ENCODE measurements around the gene MZT2A. TPM values are rescaled to one million over a fixed set of nuclear protein-coding genes. Genes with fewer than 3 reads are reported as not detected.
"Not testable (repeated sequence)": the region's sequence is repeated elsewhere in the genome, so short reads cannot be mapped to it uniquely, and the experiment has no call there.

Gene MZT2A
- total RNA-seq, 1 experiment from 2014 or later = 48.1 TPM

GRCh38 chr2:131478850-131479461 is 13.2 kb downstream of the MZT2A start:
- in situ Hi-C loops (cut with HindIII; ENCODE audit: low pct_unique_long_range_greater_than_20kb, low sequenced_read_pairs); DNase-seq (ENCODE audit: low read depth, low spot score): not testable (repeated sequence)

GRCh38 chr2:131478074-131478849 is 13.9 kb downstream of the MZT2A start:
- in situ Hi-C loops (cut with HindIII; ENCODE audit: low pct_unique_long_range_greater_than_20kb, low sequenced_read_pairs); DNase-seq (ENCODE audit: low read depth, low spot score): not testable (repeated sequence)

- DNase-seq (ENCODE audit: low read depth, low spot score); in situ Hi-C loops (cut with HindIII; ENCODE audit: low pct_unique_long_range_greater_than_20kb, low sequenced_read_pairs): not testable (repeated sequence)
Measured at GRCh38 chr2:131477227-131477626, 15.0 kb downstream of the MZT2A start.

GRCh38 chr2:131476363-131476762 is 15.8 kb downstream of the MZT2A start:
- in situ Hi-C loops (cut with HindIII; ENCODE audit: low pct_unique_long_range_greater_than_20kb, low sequenced_read_pairs); DNase-seq (ENCODE audit: low read depth, low spot score): not testable (repeated sequence)

GRCh38 chr2:131475831-131476230 is 16.4 kb downstream of the MZT2A start, which contains the start of gene TUBA3D:
Gene TUBA3D (plus strand): TSS chr2:131476119. CDS start chr2:131476200, 81 bp downstream.
- no peak for DNase-seq (ENCODE audit: low read depth, low spot score)
- in situ Hi-C loops (cut with HindIII; ENCODE audit: low pct_unique_long_range_greater_than_20kb, low sequenced_read_pairs) = no loop called here

- in situ Hi-C loops (cut with HindIII; ENCODE audit: low pct_unique_long_range_greater_than_20kb, low sequenced_read_pairs); DNase-seq (ENCODE audit: low read depth, low spot score): not testable (repeated sequence)
Measured at GRCh38 chr2:131473266-131473665, 18.9 kb downstream of the MZT2A start.

GRCh38 chr2:131471624-131472023 is 20.6 kb downstream of the MZT2A start:
- in situ Hi-C loops (cut with HindIII; ENCODE audit: low pct_unique_long_range_greater_than_20kb, low sequenced_read_pairs) = not testable (repeated sequence)

GRCh38 chr2:131470944-131471343 is 21.3 kb downstream of the MZT2A start:
- in situ Hi-C loops (cut with HindIII; ENCODE audit: low pct_unique_long_range_greater_than_20kb, low sequenced_read_pairs); DNase-seq (ENCODE audit: low read depth, low spot score): not testable (repeated sequence)

More at GRCh38 chr2:131471624-131472023, 20.6 kb downstream of the MZT2A start:
- DNase-seq (ENCODE audit: low read depth, low spot score) = not testable (repeated sequence)

- DNase-seq (ENCODE audit: low read depth, low spot score); in situ Hi-C loops (cut with HindIII; ENCODE audit: low pct_unique_long_range_greater_than_20kb, low sequenced_read_pairs): not testable (repeated sequence)
Measured at GRCh38 chr2:131467722-131468121, 24.5 kb downstream of the MZT2A start.

GRCh38 chr2:131454914-131455313 is 37.3 kb downstream of the MZT2A start:
- DNase-seq (ENCODE audit: low read depth, low spot score); in situ Hi-C loops (cut with HindIII; ENCODE audit: low pct_unique_long_range_greater_than_20kb, low sequenced_read_pairs): not testable (repeated sequence)

- DNase-seq (ENCODE audit: low read depth, low spot score); in situ Hi-C loops (cut with HindIII; ENCODE audit: low pct_unique_long_range_greater_than_20kb, low sequenced_read_pairs): not testable (repeated sequence)
Measured at GRCh38 chr2:131451265-131451949, 40.8 kb downstream of the MZT2A start.

- DNase-seq (ENCODE audit: low read depth, low spot score); in situ Hi-C loops (cut with HindIII; ENCODE audit: low pct_unique_long_range_greater_than_20kb, low sequenced_read_pairs): not testable (repeated sequence)
Measured at GRCh38 chr2:131447981-131448380, 44.2 kb downstream of the MZT2A start.

- DNase-seq (ENCODE audit: low read depth, low spot score) = no peak
- in situ Hi-C loops (cut with HindIII; ENCODE audit: low pct_unique_long_range_greater_than_20kb, low sequenced_read_pairs) = no loop called here
Measured at GRCh38 chr2:131445896-131446295, 46.3 kb downstream of the MZT2A start.

- in situ Hi-C loops (cut with HindIII; ENCODE audit: low pct_unique_long_range_greater_than_20kb, low sequenced_read_pairs); DNase-seq (ENCODE audit: low read depth, low spot score): not testable (repeated sequence)
Measured at GRCh38 chr2:131445515-131445797, 46.7 kb downstream of the MZT2A start.

- DNase-seq (ENCODE audit: low read depth, low spot score); in situ Hi-C loops (cut with HindIII; ENCODE audit: low pct_unique_long_range_greater_than_20kb, low sequenced_read_pairs): not testable (repeated sequence)
Measured at GRCh38 chr2:131444736-131445514, 47.3 kb downstream of the MZT2A start.

- in situ Hi-C loops (cut with HindIII; ENCODE audit: low pct_unique_long_range_greater_than_20kb, low sequenced_read_pairs); DNase-seq (ENCODE audit: low read depth, low spot score): not testable (repeated sequence)
Measured at GRCh38 chr2:131440742-131441468, 51.3 kb downstream of the MZT2A start.

All from SK-MEL-5 (cell line).